HG02840 (cell line): ENCODE measurements around the gene DHDH.
"Not testable (repeated sequence)": the region's sequence is repeated elsewhere in the genome, so short reads cannot be mapped to it uniquely, and the experiment has no call there.

ENCODE experiments used
- ATAC-seq: cut with Tn5 transposase; IDR thresholded peaks from one replicate; pipeline ENCODE4 v1.9.1; 2021; ENCODE audit warnings: mild to moderate bottlenecking, moderate library complexity, moderate number of reproducible peaks; ENCODE audit not compliant: unreplicated experiment, low FRiP score

Gene DHDH

DNA sequence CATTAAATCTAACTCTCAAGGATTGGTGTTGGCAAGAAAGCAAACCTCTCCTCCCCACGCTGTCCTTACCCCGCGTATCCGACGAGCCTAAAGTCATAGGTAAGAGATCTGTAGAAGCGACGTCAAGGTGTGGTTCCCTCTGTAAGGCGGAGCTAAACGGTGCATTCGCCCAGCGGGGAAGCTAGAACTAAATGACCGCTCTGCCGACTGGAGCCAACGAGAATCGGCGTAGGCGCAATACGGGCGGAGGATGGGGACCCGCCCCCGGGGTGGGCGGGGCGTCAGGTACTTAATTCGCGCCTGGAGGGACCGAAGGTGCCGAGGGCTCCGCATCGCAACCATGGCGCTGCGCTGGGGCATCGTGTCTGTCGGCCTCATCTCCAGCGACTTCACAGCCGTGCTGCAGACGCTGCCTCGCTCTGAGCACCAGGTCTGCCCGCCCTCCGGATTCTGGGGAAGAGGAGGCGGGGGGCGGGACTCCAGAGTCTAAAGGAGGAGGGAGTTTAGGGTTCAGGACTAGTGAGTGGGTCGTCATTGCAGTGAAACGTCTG lies at the start of gene DHDH:
Gene DHDH (plus strand): TSS at position 318 of the 551 bp plus-strand sequence. CDS start 23 bp downstream, at position 341.
- no peak for ATAC-seq

- ATAC-seq, result no peak
These were observed 49.8 kb upstream of the DHDH start for GRCh38 chr19:48883726-48884125.

DNA sequence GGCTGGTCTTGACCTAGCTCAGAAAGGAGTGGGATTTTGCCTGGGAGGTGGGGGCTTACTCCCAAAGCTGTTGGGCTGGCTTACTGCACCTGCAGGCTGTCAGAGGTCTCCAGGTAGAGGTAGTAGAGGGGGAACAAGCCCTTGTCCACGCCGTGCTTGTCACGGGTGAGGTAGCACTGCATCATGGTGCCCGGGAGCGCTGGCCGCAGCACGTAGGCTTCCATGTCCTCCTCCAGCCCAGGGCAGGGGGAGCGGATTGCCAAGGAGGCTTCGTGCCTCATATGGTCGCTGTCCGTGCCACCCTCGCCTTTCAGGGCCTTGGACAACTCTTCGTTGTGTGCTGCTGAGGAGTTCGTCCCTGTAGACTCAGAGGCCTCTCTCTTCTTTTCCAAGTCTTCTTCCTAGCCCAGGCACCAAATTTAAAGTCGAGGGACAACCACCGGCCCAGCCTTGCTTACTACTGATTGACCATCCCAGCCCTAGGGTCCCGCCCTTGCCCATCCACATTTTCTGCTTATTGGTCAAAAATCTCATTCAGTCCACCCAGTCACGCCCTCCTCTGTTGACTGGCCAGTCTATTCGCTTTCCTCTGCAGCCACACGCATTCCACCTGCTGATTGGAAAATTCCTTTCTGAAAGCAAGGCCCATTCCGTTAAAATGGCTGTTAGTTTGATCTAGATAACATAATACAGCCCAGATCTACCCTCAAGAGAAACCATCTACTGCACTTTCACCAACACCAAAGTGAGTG lies 45.5 kb upstream of the DHDH start:
- ATAC-seq, result no peak

GRCh38 chr19:48889496-48889895 lies 44.0 kb upstream of the DHDH start:
- not testable (repeated sequence) for ATAC-seq

- no peak for ATAC-seq
These were observed 42.9 kb upstream of the DHDH start for GRCh38 chr19:48890551-48890950.

DNA sequence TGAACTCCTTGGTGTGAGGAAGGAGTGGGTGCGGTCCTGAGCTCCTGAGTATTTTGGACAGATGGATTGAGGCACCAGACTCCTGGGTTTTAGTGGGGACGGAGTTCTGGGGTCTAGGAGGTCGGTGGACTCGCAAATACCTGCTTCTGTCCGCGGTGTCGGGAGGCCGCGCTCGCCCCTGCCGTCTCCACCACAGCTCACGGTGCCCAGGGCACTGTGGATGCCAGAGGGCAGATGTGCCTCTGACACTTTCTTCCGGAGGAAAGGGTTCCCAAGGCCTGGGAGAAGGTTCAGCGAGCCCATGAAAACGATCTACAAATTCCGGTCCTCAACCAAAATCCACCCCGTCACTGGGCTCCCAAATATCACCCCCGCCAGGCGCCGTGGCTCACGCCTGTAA lies 38.3 kb upstream of the DHDH start:
- ATAC-seq, result no peak

- ATAC-seq, result no peak
These were observed 37.2 kb upstream of the DHDH start for GRCh38 chr19:48896191-48896720.

DNA sequence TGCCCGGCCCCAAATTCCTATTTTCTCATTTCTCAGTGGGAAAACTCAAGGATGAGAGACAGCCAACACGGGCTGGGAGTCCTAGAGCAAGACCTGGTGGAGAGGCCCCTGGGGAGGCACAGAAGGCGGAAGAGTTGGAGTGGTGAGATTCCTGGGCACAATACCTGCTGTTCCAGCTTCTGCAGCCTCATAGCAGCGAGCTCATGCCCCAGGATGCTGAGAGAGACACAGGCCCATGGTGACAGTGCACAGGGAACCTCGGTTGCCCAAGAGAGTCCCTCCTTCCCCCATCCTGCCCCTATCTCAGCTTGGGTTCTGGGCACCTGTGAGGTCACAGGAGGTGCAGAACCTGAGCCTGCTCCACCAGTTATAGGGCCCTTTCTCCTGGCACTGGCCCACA lies 36.3 kb upstream of the DHDH start:
- no peak for ATAC-seq

GRCh38 chr19:48899386-48899749 lies 34.1 kb upstream of the DHDH start:
- ATAC-seq, result not testable (repeated sequence)

DNA sequence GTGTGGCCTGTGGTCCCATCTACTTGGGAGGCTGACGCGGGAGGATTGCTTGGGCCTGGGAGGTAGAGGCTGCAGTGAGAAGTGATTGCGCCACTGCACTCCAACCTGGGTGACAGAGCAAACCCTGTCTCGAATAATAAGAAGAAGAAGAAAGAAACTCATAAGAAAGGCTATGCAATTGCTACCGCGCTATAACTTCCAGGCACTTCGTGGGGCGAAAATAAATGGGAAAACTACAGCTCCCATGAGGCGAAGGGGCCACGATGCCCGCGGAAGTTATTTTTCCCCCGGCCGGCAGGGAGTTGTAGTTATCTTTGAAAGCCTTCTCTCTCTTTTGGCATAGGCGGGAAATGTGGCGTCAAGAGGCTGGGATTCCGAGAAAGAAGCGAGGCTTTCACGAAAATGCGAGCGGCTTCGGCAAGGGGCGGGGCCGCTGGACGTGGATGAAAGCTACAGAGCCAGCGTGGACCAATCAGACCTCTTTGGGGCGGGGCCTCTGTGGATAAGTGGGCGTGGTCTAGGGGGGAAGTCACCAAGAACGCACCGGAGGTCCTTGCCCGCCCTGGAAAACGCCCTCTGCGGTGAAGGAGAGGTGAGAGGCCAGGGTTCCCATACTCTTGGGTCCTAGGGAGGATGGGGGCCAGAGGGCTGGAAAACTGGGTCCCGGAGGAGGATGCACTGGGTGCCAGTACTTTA lies 33.6 kb upstream of the DHDH start, which contains the start of gene NUCB1:
Gene NUCB1 (plus strand): TSS at position 532 of the 696 bp plus-strand sequence. CDS start 485 bp downstream, outside the sequence.
- peak; percentile 76 for ATAC-seq

DNA sequence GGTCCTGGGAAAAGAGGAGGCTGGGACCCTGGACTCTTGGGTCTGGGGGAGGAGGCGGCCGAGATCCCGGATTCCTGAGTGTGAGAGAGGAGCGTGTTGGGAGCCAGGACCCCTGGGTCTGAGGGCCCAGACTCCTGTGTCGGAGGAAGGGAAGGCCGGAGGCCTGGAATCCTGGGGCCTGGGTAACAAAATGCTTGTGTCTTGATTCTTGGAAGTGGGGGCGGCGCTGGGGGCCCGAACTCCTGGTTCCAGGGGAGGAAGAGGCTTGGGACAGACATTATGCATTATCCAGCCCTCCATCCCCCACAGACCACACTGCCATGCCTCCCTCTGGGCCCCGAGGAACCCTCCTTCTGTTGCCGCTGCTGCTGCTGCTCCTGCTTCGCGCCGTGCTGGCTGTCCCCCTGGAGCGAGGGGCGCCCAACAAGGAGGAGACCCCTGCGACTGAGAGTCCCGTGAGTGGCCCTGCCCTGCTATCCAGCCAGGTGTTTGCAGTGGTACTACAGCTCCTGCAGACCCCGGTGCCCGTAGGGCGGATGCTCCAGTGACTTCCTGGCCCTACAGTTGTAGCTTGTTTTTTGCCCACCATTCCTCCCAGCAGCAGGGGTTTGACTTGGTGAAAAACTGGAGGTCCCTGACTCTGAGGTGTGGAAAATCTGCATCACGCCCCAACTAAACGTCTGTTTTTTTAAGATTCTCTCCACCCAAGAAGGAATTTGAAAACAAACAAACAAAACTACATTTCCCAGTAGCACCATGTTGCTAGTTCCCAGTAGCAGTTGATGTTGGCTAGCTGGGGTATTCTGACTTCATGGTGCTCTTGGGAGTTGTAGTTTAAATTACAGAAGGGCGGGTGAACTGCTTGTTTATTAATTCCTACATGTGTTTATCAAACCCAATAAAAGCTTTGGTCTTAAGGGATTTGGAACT lies 32.8 kb upstream of the DHDH start:
- ATAC-seq, result no peak

GRCh38 chr19:48902291-48902690 lies 31.2 kb upstream of the DHDH start:
- not testable (repeated sequence) for ATAC-seq

- not testable (repeated sequence) for ATAC-seq
These were observed 29.7 kb upstream of the DHDH start for GRCh38 chr19:48903788-48904187.

- ATAC-seq, result no peak
These were observed 27.8 kb upstream of the DHDH start for GRCh38 chr19:48905664-48906063.

DNA sequence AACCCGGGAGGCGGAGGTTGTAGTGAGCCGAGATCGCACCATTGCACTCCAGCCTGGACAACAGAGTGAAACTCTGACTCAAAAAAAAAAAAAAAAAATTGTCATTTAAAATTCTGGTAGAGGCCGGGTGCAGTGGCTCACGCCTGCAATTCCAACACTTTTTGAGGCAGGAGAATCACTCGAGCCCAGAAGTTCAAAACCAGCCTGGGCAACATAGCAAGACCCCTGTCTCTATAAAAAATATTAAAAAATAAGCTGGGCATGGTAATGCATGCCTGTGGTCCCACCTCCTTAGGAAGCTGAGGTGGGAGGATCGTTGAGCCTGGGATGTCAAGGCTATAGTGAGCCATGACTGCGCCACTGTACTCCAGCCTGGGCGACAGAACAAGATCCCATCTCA lies 27.2 kb upstream of the DHDH start:
- ATAC-seq, result no peak

- ATAC-seq, result no peak
These were observed 25.8 kb upstream of the DHDH start for GRCh38 chr19:48907671-48908070.

DNA sequence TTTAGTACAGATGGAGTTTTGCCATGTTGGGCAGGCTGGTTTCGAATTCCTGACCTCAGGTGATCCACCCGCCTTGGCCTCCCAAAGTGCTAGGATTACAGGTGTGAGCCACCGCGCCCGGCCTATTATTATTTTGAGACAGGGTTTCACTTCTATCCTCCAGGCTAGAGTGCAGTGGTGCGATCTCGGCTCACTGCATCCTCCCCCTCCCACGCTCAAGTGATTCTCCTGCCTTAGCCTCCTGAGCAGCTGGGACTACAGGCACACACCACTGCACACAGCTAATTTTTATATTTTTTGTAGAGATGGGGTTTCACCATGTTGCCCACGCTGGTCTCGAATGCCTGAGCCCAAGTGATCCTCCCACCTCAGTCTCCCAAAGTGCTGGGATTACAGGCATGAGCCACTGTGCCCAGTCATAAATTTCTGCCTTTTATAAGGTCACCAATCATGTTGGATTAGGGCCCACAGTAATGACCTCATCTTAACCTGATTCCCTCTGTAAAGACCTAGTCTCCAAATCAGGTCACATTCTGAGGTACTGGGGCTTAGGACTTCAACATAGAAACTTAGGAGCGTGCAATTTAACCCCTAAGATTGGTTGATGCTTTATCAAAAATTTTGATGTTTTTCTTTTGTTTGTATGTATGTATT lies 23.9 kb upstream of the DHDH start:
- ATAC-seq, result not testable (repeated sequence)

DNA sequence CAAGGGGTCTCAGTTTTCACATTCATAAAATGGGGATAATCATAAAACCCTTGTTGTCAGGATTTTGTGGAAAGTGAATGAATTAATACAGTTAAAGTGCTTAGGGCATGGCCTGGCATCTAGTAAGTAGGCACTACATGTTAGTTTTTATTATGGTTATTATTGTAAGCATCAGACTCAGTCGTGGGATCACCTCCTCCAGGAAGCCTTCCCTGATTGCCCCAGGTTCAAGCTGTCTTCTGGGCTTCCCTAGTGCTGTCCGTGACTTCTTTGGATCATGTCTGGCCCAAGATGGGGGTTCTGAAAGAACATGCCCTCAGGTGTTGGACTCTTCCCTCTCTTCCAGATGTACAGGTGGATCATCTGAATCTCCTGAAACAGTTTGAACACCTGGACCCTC lies 22.7 kb upstream of the DHDH start:
- ATAC-seq, result no peak

GRCh38 chr19:48913114-48913889 lies 20.2 kb upstream of the DHDH start:
- no peak for ATAC-seq
